T-helper 1 cell (primary cell): Measurements from ENCODE around the gene RASGRP4.
"Not testable (repeated sequence)": the region's sequence is repeated elsewhere in the genome, so short reads cannot be mapped to it uniquely, and the experiment has no call there.

Experiments
- DNase-seq, 5 donors: peaks; one replicate each; pipeline ENCODE4 v3.0.0-alpha.2; 2012 to 2020
- total RNA-seq, 4 donors: gene quantifications; one replicate each; lab custom pipeline; 2026; lab: John Stamatoyannopoulos, UW

The RASGRP4 gene
- total RNA-seq: 0.24 to 1.5 (median 0.72) reads per million in 4 donors

GRCh38 chr19:38425810-38426466 lies at the start of gene RASGRP4:
Gene RASGRP4, minus strand, starts transcription at chr19:38426219. Its CDS starts 128 bp downstream, at chr19:38426091.
- peak in 2 of 5 donors; percentile 19 to 50 for DNase-seq

- DNase-seq: no peak
Observed at GRCh38 chr19:38475176-38475575, 49.2 kb upstream of the RASGRP4 start.

GRCh38 chr19:38473201-38473600 lies 47.2 kb upstream of the RASGRP4 start:
- DNase-seq: no peak

- not testable (repeated sequence) for DNase-seq
Observed at GRCh38 chr19:38472725-38473124, 46.7 kb upstream of the RASGRP4 start.

- no peak for DNase-seq
Observed at GRCh38 chr19:38470788-38471480, 44.9 kb upstream of the RASGRP4 start.

- DNase-seq: no peak
Observed at GRCh38 chr19:38469151-38469550, 43.1 kb upstream of the RASGRP4 start.

- DNase-seq: no peak
Observed at GRCh38 chr19:38467541-38468525, 41.8 kb upstream of the RASGRP4 start.

- DNase-seq: no peak
Observed at GRCh38 chr19:38466050-38466449, 40.0 kb upstream of the RASGRP4 start.

GRCh38 chr19:38464421-38465082 lies 38.5 kb upstream of the RASGRP4 start:
- DNase-seq: no peak

GRCh38 chr19:38463365-38463764 lies 37.3 kb upstream of the RASGRP4 start:
- DNase-seq: no peak

- DNase-seq: no peak
Observed at GRCh38 chr19:38458991-38459390, 33.0 kb upstream of the RASGRP4 start.

- no peak for DNase-seq
Observed at GRCh38 chr19:38457690-38458405, 31.8 kb upstream of the RASGRP4 start.

GRCh38 chr19:38457202-38457601 lies 31.2 kb upstream of the RASGRP4 start:
- no peak for DNase-seq

- DNase-seq: no peak
Observed at GRCh38 chr19:38455031-38455430, 29.0 kb upstream of the RASGRP4 start.

- DNase-seq: no peak
Observed at GRCh38 chr19:38453596-38453995, 27.6 kb upstream of the RASGRP4 start.

- no peak for DNase-seq
Observed at GRCh38 chr19:38452430-38453366, 26.7 kb upstream of the RASGRP4 start.

GRCh38 chr19:38451629-38452028 lies 25.6 kb upstream of the RASGRP4 start:
- DNase-seq: no peak

GRCh38 chr19:38451036-38451435 lies 25.0 kb upstream of the RASGRP4 start:
- DNase-seq: no peak

GRCh38 chr19:38449518-38449917 lies 23.5 kb upstream of the RASGRP4 start:
- DNase-seq: no peak

- no peak for DNase-seq
Observed at GRCh38 chr19:38448225-38448624, 22.2 kb upstream of the RASGRP4 start.

GRCh38 chr19:38445362-38445761 lies 19.3 kb upstream of the RASGRP4 start:
- no peak for DNase-seq
